Subcutaneous adipose tissue (tissue), 4 donors: ENCODE data around the gene CCDC87. TPM values are rescaled to one million over a fixed set of nuclear protein-coding genes. Genes with fewer than 3 reads are reported as not detected.

Experiments
- CTCF ChIP-seq: fragments of 450-650 bp; IDR thresholded peaks from one replicate; pipeline ENCODE4 v1.5.1; 2016; ENCODE audit warnings: low read depth, mild to moderate bottlenecking, control low read depth, antibody characterized with exemption, moderate library complexity
- total RNA-seq, 4 donors: library from RNA; depleted of rRNA; stranded (reverse); fragments of >200 nt; gene quantifications; one replicate each; pipeline ENCODE4 v1.1.0, GENCODE V29; 2016

Gene CCDC87
- total RNA-seq, 4 donors from 2014 or later = 0.17 TPM; not detected in 3

DNA sequence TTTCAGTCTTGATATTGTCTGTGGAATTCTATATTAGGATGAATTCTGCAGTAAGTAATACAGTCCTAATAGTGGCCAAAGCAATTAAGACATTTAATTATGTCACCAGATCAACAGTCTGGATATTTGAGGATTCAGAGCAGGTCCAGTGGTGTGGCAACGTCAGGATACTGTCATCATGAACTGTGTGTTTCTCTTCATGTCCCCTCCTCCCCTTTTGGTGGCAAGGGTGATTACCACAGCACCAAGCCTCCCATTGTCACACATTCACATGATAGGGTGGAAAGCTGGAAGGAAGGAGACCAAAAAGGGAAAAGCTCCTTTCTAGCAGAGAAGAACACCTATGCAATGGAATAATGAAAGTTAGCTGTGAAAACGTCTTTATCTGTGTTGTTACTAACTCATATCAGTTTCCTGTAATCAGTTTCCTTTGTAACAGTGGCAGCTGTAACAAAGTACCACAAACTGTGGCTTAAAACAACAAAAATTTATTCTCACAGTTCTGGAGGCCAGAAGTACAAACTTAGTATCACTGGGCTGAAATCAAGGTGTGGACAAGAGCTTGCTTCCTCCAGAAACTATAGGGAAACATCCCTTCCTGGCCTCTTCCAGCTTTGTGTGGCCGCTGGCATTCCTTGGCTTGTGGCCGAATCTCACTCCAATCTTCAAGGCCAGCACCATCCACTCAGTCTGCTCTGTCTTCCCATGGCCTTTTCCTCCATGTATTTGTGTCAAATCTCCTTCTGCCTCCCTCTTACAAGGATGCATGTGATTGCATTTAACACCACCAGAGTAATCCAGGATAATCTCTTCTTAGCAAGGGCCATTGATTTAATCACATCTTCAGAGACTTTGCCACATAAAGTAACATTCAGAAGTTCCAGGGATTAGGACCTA lies 17.1 kb upstream of the CCDC87 start:
- TF ChIP-seq CTCF = no peak

- no peak for TF ChIP-seq CTCF
These were observed 14.4 kb upstream of the CCDC87 start for GRCh38 chr11:66607126-66607834.

GRCh38 chr11:66604155-66604554 lies 11.3 kb upstream of the CCDC87 start:
- no peak for TF ChIP-seq CTCF

DNA sequence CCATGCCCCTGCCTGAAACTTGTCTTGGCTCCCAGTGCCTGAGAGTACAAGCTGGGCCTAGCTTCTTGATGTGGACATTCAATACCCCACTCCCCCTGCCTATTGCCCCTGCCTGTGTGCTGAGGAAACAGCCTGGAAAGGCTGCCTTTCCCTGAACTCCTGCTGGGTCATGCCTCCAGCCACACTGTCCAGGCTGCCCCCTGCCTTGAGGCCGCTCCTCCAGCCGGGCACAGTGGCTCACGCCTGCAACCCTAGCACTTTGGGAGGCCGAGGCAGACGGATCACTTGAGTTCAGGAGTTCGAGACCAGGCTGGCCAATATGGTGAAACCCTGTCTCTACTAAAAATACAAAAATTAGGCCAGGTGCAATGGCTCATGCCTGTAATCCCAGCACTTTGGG lies 10.2 kb upstream of the CCDC87 start:
- no peak for TF ChIP-seq CTCF

DNA sequence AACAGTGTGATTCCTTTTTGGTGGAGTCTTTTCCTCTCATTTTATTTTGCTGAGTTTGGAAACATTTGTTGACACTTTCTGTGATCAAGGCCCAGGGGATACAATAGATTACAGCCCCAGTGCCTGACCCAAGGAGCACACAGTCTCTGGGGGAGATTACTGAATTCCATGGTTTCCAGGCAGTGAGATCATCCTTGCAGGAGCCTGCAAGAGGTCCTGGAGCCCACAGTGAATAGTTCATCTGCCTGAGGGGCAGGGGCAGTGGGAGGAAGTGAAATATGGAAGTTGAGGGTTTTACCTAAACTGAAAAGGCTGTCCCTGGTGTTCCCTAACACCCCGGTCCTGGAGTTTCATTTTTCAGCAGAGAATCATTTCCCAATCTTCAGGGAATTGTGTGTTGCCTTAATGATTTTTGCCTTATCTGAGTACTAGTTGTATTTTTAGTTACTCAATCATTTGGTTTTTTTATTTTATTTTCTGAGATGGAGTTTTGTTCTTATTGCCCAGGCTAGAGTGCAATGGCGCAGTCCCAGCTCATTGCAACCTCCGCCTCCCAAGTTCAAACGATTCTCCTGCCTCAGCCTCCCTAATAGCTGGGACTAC lies 7.9 kb upstream of the CCDC87 start:
- no peak for TF ChIP-seq CTCF

- TF ChIP-seq CTCF = no peak
These were observed 7.4 kb upstream of the CCDC87 start for GRCh38 chr11:66600219-66600618.

- no peak for TF ChIP-seq CTCF
These were observed 6.1 kb upstream of the CCDC87 start for GRCh38 chr11:66598993-66599392.
